Measurements from ENCODE around the gene ZNF594.
"Not testable (repeated sequence)": the region's sequence is repeated elsewhere in the genome, so short reads cannot be mapped to it uniquely, and the experiment has no call there.

Gene ZNF594

GRCh38 chr17:5200360-5200759 lies 8.7 kb upstream of the ZNF594 start:
- DNase-seq, result no peak

GRCh38 chr17:5198472-5198871 lies 6.8 kb upstream of the ZNF594 start:
- no peak for DNase-seq

GRCh38 chr17:5194346-5194745 lies 2.7 kb upstream of the ZNF594 start:
- DNase-seq, result no peak

GRCh38 chr17:5184288-5184687 lies 7.4 kb downstream of the ZNF594 start:
- no peak for DNase-seq

GRCh38 chr17:5183410-5183793 lies 8.3 kb downstream of the ZNF594 start:
- DNase-seq, result no peak

GRCh38 chr17:5182597-5183409 lies 8.9 kb downstream of the ZNF594 start:
- no peak for DNase-seq

- DNase-seq, result no peak
Observed at GRCh38 chr17:5181509-5182305, 10.0 kb downstream of the ZNF594 start.

- DNase-seq, result no peak
Observed at GRCh38 chr17:5179003-5179402, 12.7 kb downstream of the ZNF594 start.

GRCh38 chr17:5175027-5175426 lies 16.6 kb downstream of the ZNF594 start:
- not testable (repeated sequence) for DNase-seq

GRCh38 chr17:5165791-5166564 lies 25.7 kb downstream of the ZNF594 start:
- not testable (repeated sequence) for DNase-seq

GRCh38 chr17:5164436-5164835 lies 27.2 kb downstream of the ZNF594 start:
- no peak for DNase-seq

- DNase-seq, result not testable (repeated sequence)
Observed at GRCh38 chr17:5161793-5162192, 29.9 kb downstream of the ZNF594 start.

GRCh38 chr17:5160702-5161101 lies 31.0 kb downstream of the ZNF594 start:
- DNase-seq, result not testable (repeated sequence)

GRCh38 chr17:5146122-5146521 lies 45.5 kb downstream of the ZNF594 start:
- DNase-seq, result not testable (repeated sequence)

GRCh38 chr17:5142877-5143276 lies 48.8 kb downstream of the ZNF594 start:
- not testable (repeated sequence) for DNase-seq

GRCh38 chr17:5139458-5139732 lies 52.3 kb downstream of the ZNF594 start:
- DNase-seq, result no peak

GRCh38 chr17:5138616-5139457 lies 52.8 kb downstream of the ZNF594 start:
- DNase-seq, result no peak

GRCh38 chr17:5138198-5138544 lies 53.5 kb downstream of the ZNF594 start:
- not testable (repeated sequence) for DNase-seq

GRCh38 chr17:5137511-5138197 lies 54.0 kb downstream of the ZNF594 start:
- DNase-seq, result not testable (repeated sequence)

GRCh38 chr17:5136580-5137412 lies 54.9 kb downstream of the ZNF594 start:
- not testable (repeated sequence) for DNase-seq
